ENCODE data around the gene COASY.
"Not testable (repeated sequence)": the region's sequence is repeated elsewhere in the genome, so short reads cannot be mapped to it uniquely, and the experiment has no call there.

The COASY gene

DNA sequence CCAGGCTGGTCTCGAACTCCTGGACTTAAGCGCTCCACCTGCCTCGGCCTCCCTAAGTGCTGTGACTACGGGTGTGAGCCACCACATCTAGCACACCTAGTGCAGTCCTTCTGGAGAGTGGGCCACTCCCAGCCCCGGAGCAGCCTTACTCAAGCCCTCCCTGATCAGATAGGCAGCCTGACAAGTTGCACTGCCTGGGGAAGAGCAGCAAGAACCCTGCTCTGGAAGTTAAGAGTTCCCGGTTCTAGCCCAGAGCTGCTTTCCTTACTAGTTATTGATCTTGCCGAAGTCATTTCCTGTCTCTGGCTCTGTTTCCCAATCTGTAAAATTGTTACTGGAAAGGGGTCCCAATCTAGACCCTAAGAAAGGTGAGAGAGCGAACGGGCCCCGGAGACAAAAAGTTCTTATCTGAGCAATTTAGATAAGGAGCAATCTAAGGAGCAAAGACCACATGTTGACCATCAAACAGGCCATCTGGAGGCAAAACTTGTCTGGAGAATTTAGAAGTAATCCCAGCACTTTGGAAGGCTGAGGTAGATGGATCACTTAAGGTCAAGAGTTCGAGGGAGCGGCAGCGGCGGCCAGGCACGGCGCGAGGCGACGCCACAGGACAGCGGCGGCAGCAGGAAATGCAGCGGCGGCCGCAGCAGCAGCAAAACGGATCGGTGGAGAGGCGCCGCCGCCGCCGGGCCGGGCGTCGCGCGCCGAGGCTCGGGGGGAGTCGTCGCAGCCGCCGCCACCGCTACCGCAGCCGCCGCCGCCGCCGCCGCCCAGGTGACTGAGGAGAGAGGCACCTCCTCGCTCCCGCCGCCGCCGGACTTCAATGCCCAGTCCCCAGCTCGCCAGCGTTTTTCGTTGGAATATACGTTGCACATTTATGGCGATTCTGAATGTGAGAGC is 30.2 kb upstream of the COASY start:
- peak; percentile 69 for DNase-seq (ENCODE audit: low spot score)

DNA sequence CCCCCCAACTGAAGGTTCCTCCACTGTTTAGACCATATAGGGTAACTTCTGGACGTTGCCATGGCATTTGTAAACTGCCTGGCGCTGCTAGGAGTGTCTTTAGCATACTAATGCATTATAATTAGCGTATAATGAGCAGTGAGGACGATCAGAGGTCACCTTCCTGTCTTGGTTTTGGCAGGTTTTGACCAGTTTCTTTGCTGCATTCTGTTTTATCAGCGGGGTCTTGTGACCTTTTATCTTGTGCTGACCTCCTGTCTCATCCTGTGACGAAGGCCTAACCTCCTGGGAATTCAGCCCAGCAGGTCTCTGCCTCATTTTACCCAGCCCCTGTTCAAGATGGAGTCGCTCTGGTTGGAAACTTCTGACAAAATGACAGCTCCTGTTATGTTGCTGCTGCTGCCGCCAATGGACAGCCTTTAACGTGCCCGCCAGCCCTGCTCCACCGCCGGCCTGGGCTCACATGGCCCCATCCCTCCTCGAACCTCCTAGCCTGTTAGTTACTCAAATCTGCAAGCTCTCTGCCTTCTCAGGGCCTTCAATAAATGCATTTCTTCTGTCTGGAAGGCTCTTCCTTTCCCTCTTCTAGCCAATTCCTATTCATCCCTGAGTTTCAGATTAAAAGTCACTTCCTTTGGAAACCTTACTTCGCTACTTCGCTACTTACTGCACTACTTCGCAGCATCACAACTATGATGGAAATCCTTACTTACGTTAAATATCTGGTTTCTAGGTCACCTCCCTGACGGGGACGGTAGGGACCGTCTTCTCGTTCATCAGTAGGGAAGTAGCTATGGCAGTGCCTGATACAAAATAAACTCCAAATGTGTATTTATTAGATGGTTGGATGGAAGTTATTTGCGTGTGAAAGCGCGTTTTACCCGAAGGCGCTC is 26.5 kb upstream of the COASY start:
- no peak for DNase-seq (ENCODE audit: low spot score)

- peak; percentile 99 for DNase-seq (ENCODE audit: low spot score)
These were observed 25.9 kb upstream of the COASY start, which contains the start of gene NAGLU for GRCh38 chr17:42536048-42536371. TSS of gene NAGLU (plus strand) at chr17:42536241. CDS start at chr17:42536273, 32 bp downstream.

- DNase-seq (ENCODE audit: low spot score): peak; percentile 97
These were observed 25.4 kb upstream of the COASY start for GRCh38 chr17:42536372-42537155.

GRCh38 chr17:42537156-42537805 is 24.7 kb upstream of the COASY start:
- peak; percentile 45 for DNase-seq (ENCODE audit: low spot score)

- DNase-seq (ENCODE audit: low spot score): no peak
These were observed 24.0 kb upstream of the COASY start for GRCh38 chr17:42537826-42538451.

DNA sequence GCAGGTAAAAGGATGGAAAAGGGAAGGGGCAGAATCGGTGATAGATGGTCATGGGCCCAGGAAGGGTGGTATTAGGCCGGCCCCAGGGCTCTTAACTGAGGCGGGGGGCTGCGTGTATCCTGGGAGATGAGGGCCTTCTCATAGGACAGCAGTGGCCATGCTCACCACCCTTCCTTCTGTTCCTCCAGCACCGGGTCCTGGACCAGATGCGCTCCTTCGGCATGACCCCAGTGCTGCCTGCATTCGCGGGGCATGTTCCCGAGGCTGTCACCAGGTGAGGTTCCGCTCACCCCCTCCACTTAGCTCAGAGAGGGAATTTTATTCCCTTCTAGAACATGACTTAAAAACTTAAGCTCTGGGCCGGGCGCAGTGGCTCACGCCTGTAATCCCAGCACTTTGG is 23.5 kb upstream of the COASY start:
- no peak for DNase-seq (ENCODE audit: low spot score)

DNA sequence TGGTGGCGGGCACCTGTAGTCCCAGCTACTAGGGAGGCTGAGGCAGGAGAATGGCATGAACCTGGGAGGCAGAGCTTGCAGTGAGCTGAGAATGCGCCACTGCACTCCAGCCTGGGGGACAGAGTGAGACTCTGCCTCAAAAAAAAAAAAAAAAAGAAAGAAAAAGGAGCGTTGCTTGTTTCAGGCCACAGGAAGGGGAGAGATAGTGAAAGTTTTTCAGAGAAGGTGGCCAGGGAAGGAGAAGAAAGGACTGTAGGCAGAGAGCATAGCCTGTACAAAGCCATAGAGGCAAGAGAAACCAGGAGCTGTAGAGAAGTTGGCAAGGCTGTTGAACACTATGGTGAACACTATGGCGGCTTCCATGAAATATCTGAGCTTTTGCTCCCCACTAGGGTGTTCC is 21.4 kb upstream of the COASY start:
- not testable (repeated sequence) for DNase-seq (ENCODE audit: low spot score)

- DNase-seq (ENCODE audit: low spot score): no peak
These were observed 20.7 kb upstream of the COASY start for GRCh38 chr17:42541041-42541833.

- no peak for DNase-seq (ENCODE audit: low spot score)
These were observed 18.5 kb upstream of the COASY start for GRCh38 chr17:42543190-42544079.

DNA sequence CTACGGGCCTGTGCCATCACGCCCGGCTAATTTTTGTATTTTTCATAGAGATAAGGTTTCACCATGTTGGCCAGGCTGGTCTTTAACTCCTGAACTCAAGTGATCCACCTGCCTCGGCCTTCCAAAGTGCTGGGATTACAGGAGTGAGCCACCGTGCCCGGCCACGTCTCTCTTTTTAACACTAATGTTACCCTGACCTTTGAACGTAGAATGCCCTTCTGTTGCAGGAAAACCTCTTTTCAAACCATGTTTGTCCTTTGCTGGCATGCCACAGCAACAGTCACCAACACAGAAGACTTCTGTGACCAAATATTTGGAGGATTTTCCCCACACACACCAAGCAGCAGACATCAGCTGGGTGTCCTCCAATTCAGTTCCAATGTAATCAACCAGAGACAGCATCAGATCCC is 17.1 kb upstream of the COASY start:
- DNase-seq (ENCODE audit: low spot score): no peak

DNA sequence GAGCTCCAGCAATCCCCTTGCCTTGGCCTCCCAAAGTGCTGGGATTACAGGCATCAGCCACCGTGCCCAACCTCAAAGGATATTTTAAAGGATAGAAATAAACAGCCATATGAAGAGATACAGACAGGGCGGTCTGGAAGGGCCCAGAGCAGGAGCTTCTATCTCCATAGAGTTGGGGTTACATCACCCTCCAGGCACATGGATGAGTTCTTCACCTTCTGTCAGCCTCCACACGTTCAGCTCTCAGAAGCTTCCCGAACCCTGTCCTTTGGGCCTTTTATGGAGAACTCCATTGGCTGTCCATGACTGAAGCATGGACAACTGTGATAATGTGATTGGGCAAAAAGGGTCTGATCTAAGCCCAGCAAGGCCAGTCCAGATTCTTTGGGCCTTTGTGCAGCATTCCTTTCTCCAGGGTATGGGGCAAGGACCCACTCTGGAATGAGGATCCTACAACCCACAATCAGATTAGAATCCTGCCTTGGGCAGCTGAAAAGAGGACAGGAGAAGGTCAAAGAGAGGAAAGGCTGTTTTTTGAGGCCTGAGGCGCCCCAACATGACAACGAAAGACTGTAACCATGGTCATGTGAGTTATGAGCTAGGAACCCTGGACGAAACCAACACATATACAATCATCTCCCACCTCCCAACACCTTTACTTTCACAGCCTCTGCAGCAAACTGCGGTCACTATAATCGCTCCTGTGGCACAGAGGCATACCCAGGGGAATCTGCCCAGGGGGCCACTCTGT is 16.0 kb upstream of the COASY start:
- not testable (repeated sequence) for DNase-seq (ENCODE audit: low spot score)

DNA sequence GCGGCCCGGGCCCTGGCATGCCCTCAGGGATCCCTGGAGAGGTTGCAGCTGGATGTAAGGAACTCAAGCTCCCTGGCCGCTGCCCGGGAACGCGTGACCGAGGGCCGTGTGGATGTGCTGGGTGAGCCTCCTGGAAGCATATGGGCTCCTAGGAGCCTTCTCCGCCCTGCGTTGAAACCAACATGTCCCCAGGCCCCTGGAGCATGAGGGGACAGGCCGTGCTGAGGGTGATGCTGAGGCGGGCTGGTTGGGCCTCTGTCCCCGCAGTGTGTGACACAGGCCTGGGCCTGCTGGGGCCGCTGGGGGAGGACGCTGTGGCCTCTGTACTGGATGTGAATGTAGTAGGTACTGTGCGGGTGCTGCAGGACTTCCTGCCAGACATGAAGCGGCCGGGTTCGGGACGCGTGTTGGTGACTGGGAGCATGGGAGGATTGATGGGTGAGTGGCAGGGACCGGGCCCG is 14.9 kb upstream of the COASY start:
- DNase-seq (ENCODE audit: low spot score): no peak

DNA sequence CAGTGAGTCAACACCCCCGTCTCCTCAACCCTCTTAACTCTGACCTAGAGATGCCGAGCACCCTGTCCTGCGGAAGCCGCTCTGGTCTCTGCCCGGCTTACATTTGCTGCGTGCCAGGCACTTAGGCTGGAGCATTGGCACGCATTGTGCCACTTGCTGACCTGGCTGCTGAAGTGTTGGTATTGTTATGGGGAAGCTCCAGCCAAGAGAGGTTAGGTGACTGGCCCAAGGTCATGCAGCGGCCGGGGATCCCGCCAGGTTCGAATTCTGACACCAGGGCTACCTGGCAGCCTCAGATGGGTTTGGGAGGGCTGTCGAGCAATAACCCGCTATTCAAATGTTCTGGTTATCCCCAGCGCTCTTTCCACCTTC is 14.3 kb upstream of the COASY start:
- no peak for DNase-seq (ENCODE audit: low spot score)

DNA sequence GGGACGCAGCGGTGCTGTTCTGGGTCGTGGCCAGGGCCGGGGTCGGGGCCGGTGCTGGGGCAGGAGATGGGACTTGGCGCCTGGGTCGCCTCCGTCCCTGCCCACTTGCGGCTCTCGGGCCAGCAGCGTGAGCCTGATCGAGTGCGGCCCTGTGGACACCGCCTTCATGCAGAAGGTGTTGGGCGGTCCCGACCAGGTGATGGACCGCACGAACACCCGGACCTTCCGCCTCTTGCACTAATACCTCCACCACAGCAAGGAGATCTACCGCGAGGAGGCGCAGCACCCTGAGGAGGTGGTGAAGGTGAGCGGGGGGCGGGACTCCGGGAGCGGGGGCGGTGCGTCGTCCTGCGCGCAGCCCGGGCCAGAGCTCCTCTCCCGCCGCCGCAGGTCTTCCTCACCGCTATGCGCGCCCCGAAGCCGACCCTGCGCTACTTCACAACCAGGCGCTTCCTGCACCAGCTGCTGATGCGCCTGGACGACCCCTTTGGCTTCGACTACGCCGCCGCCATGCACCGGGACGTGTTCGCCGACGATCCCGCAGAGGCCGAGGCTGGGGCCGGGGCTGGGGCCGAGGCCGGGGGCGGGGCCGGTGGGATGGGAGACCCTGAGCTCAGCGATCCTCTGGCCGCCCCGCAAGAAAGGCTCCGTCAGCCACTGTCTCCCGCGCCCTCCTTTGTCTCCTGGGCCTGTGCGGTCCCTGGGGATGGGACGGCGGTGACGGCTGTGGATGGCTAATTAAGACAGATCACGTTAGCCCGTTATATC is 13.7 kb upstream of the COASY start:
- peak; percentile 93 for DNase-seq (ENCODE audit: low spot score)

DNA sequence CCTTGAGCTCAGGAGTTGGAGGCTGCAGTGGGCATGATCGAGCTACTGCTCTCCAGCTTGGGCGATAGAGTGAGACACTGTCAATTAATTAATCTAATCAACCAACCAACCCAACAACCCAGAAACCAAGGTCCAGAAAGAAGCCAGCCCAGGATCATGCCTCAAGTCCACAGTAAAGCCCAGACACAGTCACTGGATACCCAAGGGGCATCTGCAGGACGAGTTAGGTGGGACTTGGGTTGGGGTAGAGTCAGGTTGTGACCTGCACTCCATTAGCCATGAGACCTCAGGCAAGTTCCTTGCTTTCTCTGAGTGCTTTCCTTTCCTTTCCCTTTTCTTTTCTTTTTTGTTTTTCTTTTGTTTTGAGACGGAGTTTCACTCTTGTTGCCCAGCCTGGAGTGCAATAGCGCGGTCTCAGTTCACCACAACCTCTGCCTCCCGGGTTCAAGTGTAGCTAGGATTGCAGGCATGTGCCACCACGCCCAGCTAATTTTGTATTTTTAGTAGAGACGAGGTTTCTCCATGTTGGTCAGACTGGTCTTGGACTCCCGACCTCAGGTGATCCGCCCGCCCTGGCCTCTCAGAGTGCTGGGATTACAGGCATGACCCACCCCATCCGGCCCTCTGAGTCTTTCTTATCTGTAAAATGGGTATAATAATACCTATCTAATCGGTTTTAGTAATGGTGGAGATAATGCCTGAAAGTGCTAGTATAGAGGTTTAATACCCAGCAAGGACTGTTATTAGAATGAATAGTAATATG is 12.8 kb upstream of the COASY start:
- DNase-seq (ENCODE audit: low spot score): no peak

DNA sequence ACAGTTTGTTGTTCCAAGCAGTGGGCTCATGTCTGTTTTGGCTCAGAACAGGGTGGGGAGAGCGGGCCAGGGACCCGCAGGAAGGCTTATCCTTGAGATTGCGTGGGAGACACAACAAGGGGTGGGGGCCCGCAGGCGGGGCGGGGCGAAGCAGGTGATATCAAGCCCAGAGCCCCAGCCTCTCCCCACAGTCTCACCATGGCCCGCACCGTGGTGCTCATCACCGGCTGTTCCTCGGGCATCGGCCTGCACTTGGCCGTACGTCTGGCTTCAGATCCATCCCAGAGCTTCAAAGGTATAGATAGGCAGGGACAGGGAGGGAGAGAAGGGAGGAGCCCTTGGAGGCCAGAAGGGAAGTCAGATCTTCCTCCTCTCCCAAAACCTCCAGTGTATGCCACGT is 9.2 kb upstream of the COASY start, which contains the start of gene HSD17B1:
Gene HSD17B1 (plus strand): TSS at position 188 of the 400 bp plus-strand sequence. CDS start 11 bp downstream, at position 199.
- not testable (repeated sequence) for DNase-seq (ENCODE audit: low spot score)
